GM21447 (cell line): ENCODE measurements around the gene FSIP1.

Source experiments
- ATAC-seq: cut with Tn5 transposase; IDR thresholded peaks from one replicate; pipeline ENCODE4 v1.9.1; 2021; ENCODE audit not compliant: unreplicated experiment

The FSIP1 gene

GRCh38 chr15:39690881-39691634 is 91.6 kb downstream of the FSIP1 start:
- no peak for ATAC-seq

GRCh38 chr15:39687965-39688364 is 94.7 kb downstream of the FSIP1 start:
- ATAC-seq: no peak

DNA sequence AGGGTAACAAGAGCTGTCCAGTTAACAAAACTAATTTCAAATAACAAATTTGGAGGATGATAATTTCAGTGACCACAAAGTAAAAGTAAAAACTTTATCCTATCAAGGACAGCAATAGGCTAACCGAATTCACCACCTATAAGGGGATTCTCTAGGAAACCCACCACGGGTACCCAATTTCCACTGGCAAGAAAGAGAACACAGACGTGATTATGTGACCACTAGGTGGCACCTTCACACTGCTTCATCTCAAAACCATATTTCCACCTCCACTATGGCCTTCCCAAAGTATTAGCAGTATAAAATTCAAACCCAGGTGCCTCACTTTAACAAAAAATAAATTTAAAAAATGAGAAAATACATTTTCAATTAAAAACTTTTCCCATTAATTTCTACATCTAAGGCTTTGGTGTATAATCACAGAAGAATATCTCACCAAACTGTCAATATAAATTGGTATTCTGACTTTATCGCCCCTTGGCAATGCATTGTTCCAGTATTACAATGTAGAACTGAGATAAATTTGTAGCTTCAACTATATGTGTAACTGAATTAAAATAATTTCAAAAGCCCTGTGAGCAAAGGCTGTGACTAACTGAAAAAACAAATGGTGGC is 96.5 kb downstream of the FSIP1 start:
- no peak for ATAC-seq

DNA sequence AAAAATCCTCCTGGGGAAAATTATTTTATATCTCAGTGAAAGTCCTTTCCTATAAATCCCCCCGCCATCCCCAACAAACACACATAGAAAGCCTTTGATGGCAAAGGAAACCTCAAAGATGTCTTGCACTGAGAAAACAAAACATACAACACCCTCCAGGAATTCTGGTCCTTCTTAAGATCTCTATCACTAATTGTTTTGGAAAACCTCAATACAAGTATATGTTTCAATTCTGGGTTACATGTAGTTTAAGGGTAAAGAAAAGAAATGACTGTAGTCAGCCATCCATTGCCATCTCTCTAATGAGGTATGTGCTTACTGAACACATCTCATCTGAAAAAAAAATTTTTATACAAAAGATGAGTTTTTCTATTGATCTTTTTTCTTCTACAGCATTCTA is 97.3 kb downstream of the FSIP1 start:
- no peak for ATAC-seq

GRCh38 chr15:39684233-39684632 is 98.4 kb downstream of the FSIP1 start:
- no peak for ATAC-seq

DNA sequence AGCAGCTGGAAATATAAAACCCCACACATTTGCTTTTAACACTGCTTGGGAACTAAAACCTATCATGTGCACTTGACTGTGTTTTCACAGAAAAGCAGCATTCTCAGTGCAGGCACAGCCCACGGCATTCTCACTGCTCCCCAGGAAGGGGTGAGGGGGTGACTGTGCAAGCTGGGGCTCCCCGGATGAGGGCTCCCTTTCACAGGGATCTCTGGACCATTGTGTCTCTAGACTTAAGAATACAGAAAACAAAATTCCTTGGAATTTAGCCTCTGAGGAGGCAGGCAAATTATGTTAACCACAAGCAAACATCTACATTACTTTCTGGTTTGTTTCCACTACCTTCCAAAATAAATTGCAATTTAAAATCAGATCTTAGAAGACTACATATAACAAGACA is 100.3 kb downstream of the FSIP1 start:
- ATAC-seq: no peak

GRCh38 chr15:39680868-39681267 is 101.8 kb downstream of the FSIP1 start:
- no peak for ATAC-seq

DNA sequence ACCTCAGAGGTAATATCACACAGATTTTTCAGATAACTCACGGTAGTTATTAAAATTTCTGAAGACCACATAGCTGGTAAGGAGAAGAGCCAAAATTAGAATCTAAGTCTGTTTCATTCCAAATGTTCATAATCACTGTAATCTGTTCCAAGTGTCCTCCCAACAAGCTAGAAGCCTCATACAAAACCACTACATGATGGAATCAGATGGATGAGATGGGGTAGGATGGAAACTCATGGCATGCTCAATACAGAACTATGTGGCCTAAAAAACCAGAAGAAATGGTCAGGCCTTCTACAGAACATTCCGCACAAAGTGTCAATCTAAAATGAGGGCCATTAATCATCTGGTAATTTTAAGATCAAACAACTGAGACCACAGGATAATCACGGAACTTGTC is 110.0 kb downstream of the FSIP1 start:
- ATAC-seq: no peak

DNA sequence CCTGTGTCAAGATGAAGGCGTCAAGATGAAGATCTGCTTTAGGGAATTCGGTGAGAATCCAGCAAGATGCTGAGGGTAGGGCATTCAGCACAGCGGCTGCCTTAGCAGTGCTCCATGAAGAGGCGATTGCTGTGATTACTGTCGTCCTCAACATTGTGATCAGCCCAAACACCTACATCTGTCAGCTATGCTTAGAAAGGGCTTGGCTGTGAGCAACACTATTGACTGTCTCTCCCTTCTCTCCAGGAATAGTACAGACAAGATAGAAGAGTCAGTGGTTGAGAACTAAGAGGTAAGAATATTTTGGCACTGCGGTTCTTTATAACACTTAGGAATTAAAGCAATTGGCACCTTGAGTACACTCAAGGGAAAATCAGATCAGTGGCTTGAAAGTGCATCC is 110.5 kb downstream of the FSIP1 start:
- no peak for ATAC-seq

DNA sequence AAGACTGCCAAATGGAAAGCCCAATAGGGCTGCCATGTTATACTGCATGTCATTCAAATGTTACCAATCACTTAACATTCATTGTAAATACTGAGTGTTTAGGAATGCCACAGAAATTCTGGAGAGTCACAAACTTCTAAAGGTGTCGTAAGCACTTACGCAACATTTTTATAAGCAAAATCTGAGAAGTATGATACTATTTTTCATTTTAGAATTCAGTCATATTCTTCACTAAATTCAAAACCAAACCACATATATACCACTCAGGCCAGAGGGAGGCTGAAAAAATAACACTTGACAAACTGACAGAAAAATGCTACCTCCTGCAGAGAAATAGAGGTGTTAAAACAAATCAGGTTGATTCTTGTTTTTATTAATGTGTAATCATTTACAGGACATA is 112.0 kb downstream of the FSIP1 start:
- ATAC-seq: no peak

DNA sequence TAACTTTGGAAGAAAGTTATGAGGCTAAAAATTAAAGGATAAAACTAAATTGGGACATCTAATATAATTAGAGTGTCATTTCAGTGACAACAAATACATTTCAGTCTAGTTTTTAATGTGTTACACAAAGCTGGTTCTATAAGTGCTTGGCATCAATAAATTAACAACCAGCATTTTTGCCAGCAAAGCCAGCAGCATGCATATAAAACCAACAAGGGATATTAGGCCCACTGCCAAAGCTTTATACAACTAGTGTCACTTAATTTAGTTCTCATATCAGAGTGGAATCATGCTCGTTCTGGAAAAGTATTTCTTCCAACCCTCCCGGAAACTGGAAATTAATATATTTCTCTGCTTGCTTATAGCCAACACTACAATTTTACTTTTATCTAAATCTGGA is 113.0 kb downstream of the FSIP1 start:
- ATAC-seq: no peak

GRCh38 chr15:39669241-39669640 is 113.4 kb downstream of the FSIP1 start:
- no peak for ATAC-seq

- no peak for ATAC-seq
Observed at GRCh38 chr15:39668457-39668856, 114.2 kb downstream of the FSIP1 start.

DNA sequence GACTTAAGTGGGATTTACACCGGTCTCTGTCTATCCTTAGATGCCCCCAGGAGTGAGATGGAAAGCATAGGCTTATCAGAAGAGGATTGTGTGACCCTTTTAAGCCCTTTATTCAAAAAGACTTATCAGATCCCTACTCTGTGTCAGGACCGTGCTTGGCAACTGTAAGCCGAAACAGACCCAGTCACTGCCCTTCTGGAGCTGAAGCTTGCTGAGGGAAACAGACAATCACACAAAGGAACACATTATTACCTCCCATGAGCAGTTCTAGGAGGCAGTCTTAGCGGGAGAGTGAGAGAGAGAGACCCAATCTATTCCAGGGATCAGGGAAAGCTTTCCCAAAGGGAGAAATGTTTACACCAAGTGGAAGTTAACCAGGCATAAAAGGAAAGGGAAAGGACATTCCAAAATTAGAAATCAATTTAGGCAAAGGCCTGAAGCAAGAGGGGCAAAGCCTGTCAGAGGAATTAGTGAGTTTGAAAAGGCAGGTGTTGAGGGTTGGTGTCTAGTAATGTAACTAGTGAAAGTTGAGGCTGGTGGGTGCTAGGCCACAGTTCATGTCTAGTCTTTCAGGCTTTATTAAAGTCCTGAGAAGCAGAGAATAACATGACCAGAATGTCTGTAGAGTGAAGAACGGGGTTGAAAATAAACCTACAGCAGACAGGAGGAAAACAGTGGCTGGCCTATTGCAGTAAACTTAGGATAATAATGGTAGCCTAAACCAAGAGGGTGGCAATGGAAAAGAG is 115.1 kb downstream of the FSIP1 start:
- ATAC-seq: no peak

DNA sequence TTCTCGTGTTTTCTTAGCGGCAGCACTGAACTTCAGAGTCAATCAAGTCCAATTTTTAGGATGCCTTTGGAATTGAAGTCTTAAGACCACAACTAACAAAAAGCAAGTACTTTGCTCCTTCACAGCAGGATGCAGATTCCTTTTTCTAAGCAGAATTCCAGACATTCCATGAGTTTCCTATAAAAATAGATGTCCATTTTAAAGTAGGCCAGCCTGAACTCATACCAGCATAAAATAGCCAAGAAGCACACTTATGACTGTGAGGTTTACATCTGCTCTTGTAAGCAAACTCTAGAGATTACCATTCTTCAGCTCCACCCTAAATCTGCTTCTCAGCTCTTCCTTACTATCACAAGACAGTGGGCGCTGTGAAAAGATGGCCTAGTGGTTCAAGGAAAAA is 116.0 kb downstream of the FSIP1 start:
- no peak for ATAC-seq

DNA sequence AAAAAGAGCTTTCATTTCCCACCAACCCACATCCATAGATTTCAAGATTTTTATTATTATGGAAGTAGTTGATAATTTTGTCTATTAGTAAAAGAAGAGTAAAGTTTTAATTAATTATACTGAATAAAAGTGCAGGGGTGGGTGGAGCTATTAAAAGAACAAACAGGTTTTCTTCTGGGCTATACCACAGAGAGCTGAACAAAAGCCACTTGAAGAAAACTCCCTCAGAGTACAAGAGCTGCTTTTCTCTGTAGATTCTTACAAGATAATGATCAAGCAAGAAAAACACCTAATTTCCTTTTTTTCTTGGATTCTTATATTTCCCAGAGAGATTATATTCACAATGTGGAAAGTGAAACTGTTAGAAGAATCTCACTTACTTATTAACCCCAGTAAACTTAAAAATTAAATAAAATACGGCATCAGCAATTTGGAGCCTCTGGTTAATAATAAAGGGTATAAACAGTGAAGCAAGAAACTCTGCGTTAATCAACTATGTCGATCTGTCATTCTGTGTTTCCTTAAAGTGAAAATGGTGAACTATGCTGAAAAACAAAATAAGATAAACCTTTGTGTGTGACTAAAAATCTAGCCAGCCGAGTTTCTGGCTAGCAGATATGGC is 116.9 kb downstream of the FSIP1 start:
- ATAC-seq: no peak

GRCh38 chr15:39663704-39664250 is 118.9 kb downstream of the FSIP1 start:
- ATAC-seq: no peak

- no peak for ATAC-seq
Observed at GRCh38 chr15:39661776-39662175, 120.9 kb downstream of the FSIP1 start.

GRCh38 chr15:39658740-39659139 is 123.9 kb downstream of the FSIP1 start:
- ATAC-seq: no peak

DNA sequence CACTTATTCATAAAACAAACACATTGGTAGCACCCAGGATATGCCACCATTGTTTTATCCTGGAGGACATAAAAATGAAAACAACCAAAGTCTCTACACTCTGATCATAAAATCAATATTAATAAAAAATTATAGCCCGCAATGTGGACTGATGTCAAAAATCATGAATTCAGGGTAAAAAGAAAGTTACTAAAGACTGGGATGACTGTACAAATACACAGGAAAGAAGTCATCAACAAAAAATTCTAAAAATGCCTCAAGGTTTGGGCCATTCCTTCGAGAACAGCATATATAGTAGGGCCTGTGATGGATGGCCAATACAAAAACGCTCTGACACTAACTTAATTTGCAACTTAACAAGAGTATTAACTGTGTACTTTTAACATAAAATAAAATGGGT is 125.0 kb downstream of the FSIP1 start:
- ATAC-seq: no peak

GRCh38 chr15:39657181-39657580 is 125.5 kb downstream of the FSIP1 start:
- ATAC-seq: no peak
